HepG2 (cell line): Measurements from ENCODE around the gene GRAMD4.

Experiments used
- ATF2 ChIP-seq: sonication (generic); formaldehyde crosslinking; IDR thresholded peaks from 2 replicates; pipeline ENCODE4 v1.4.0; 2020; ENCODE audit warnings: missing genetic modification reagents
- CTCF ChIP-seq: sonication (generic); formaldehyde crosslinking; IDR thresholded peaks from 2 replicates; pipeline ENCODE4 v1.5.0; 2020; ENCODE audit warnings: mild to moderate bottlenecking, missing genetic modification reagents, moderate library complexity
- EP300 ChIP-seq, 3 experiments: sonication (generic) in 1 of 3; formaldehyde crosslinking in 1 of 3; IDR thresholded peaks; 2 replicates each; pipeline versions ENCODE4 v1.5.1 to v1.6.1; 2011 to 2020; ENCODE audit warnings: low read depth in 2 of 3, low read length in 2 of 3, borderline replicate concordance in 1 of 3, improper control_type of control experiment in 1 of 3, mild to moderate bottlenecking in 1 of 3, missing genetic modification reagents in 1 of 3, moderate library complexity in 1 of 3
- IKZF1 ChIP-seq: fragments of 450-650 bp; IDR thresholded peaks from 2 replicates; pipeline ENCODE4 v1.7.1; 2016
- MAFF ChIP-seq: IDR thresholded peaks from 2 replicates; pipeline ENCODE4 v1.6.1; 2011; ENCODE audit warnings: low read depth, low read length, improper control_type of control experiment
- RELA ChIP-seq: sonication (generic); formaldehyde crosslinking; IDR thresholded peaks from 2 replicates; pipeline ENCODE4 v1.4.0; 2020; ENCODE audit warnings: missing genetic modification reagents
- SP1 ChIP-seq, 2 experiments: fragments of 450-650 bp in 1 of 2; sonication (generic) in 1 of 2; formaldehyde crosslinking in 1 of 2; IDR thresholded peaks; 2 replicates each; pipeline versions ENCODE4 v1.4.0 to v1.6.1; 2016 to 2020; ENCODE audit warnings: missing genetic modification reagents in 1 of 2
- WIZ ChIP-seq: sonication (generic); formaldehyde crosslinking; IDR thresholded peaks from 2 replicates; pipeline ENCODE4 v1.5.1; 2020; ENCODE audit warnings: mild to moderate bottlenecking, missing genetic modification reagents
- ZBTB8A ChIP-seq: sonication (generic); formaldehyde crosslinking; IDR thresholded peaks from 2 replicates; pipeline ENCODE4 v1.4.0; 2020; ENCODE audit warnings: mild to moderate bottlenecking, low read depth, missing genetic modification reagents, borderline replicate concordance
- ZNF232 ChIP-seq: sonication (generic); formaldehyde crosslinking; IDR thresholded peaks from 2 replicates; pipeline ENCODE4 v1.4.0; 2020; ENCODE audit warnings: missing genetic modification reagents, borderline replicate concordance
- ZNF281 ChIP-seq: sonication (generic); formaldehyde crosslinking; IDR thresholded peaks from 2 replicates; pipeline ENCODE4 v1.4.0; 2020; ENCODE audit warnings: missing genetic modification reagents, borderline replicate concordance
- ZNF792 ChIP-seq: IDR thresholded peaks from 2 replicates; pipeline ENCODE4 v1.6.1; 2016
- ZSCAN20 ChIP-seq: sonication (generic); formaldehyde crosslinking; IDR thresholded peaks from 2 replicates; pipeline ENCODE4 v1.4.0; 2020; ENCODE audit warnings: missing genetic modification reagents, mild to moderate bottlenecking, borderline replicate concordance
- TF ChIP-seq, protein P1 (sequence below): sonication (generic); formaldehyde crosslinking; IDR thresholded peaks from 2 replicates; pipeline ENCODE4 v1.4.0; 2020; ENCODE audit warnings: mild to moderate bottlenecking, missing genetic modification reagents

DNA sequence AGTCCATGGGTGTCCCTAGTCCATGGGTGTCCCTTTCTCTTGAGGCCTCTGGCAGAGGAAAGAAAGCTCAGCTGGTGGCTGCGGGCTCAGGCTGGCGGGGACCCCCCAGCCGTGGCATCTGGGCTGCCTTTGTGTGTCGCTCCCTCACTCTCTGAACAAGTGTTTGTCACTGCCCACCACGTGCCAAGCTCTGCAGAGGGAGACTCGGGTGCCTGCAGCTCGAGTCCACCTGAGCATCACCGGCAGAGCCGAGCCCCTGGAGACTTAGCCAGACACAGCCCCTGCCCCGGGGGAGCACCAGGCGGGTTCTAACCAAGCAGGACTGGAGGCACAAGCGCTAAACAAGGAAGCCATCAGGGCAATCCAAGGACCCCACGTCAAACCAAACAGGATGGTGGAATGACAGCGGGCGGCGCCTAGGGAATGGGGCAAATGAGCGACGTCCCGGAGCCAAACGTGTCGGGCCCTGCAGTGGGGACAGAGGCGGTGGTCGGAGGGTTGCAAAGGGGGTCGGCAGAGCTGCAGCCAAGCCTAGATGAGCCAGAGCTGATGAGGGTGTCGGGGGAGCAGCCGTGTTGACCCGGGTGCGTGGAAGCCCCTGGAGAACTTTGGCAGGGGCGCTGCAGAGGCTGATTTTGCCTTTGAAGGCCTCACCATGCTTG lies 2.1 kb upstream of the GRAMD4 start:
- no peak for TF ChIP-seq EP300 (IDR thresholded peaks at IDR 0.05; ENCODE audit: low read depth in 2 of 2, low read length in 2 of 2)
- no peak for TF ChIP-seq EP300 (CRISPR knock-in tag; IDR thresholded peaks at IDR 0.05; ENCODE audit: borderline replicate concordance)
- TF ChIP-seq CTCF: no peak
- no peak for TF ChIP-seq ZBTB8A (CRISPR knock-in tag)
- TF ChIP-seq WIZ: no peak
- TF ChIP-seq IKZF1: no peak
- TF ChIP-seq, protein P1, sequence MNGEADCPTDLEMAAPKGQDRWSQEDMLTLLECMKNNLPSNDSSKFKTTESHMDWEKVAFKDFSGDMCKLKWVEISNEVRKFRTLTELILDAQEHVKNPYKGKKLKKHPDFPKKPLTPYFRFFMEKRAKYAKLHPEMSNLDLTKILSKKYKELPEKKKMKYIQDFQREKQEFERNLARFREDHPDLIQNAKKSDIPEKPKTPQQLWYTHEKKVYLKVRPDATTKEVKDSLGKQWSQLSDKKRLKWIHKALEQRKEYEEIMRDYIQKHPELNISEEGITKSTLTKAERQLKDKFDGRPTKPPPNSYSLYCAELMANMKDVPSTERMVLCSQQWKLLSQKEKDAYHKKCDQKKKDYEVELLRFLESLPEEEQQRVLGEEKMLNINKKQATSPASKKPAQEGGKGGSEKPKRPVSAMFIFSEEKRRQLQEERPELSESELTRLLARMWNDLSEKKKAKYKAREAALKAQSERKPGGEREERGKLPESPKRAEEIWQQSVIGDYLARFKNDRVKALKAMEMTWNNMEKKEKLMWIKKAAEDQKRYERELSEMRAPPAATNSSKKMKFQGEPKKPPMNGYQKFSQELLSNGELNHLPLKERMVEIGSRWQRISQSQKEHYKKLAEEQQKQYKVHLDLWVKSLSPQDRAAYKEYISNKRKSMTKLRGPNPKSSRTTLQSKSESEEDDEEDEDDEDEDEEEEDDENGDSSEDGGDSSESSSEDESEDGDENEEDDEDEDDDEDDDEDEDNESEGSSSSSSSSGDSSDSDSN: no peak
- no peak for TF ChIP-seq ZNF281 (CRISPR knock-in tag)
- TF ChIP-seq MAFF: no peak
- TF ChIP-seq ZNF232 (CRISPR knock-in tag): no peak
- TF ChIP-seq ZSCAN20: no peak
- TF ChIP-seq RELA: no peak
- TF ChIP-seq ATF2 (CRISPR knock-in tag): no peak
- TF ChIP-seq SP1 (IDR thresholded peaks at IDR 0.05): no peak
- TF ChIP-seq SP1 (CRISPR knock-in tag; IDR thresholded peaks at IDR 0.05): no peak
- no peak for TF ChIP-seq ZNF792 (CRISPR knock-in tag)
